Islet of Langerhans (tissue), 1 donor: ENCODE data around the gene CMTR1.
"Not testable (repeated sequence)": the region's sequence is repeated elsewhere in the genome, so short reads cannot be mapped to it uniquely, and the experiment has no call there.

ENCODE experiments used
- FAIRE-seq: peaks from one replicate; lab custom pipeline; 2011; peaks lifted over from hg19 to GRCh38; lab: Jason Lieb, UNC

The CMTR1 gene, protein sequence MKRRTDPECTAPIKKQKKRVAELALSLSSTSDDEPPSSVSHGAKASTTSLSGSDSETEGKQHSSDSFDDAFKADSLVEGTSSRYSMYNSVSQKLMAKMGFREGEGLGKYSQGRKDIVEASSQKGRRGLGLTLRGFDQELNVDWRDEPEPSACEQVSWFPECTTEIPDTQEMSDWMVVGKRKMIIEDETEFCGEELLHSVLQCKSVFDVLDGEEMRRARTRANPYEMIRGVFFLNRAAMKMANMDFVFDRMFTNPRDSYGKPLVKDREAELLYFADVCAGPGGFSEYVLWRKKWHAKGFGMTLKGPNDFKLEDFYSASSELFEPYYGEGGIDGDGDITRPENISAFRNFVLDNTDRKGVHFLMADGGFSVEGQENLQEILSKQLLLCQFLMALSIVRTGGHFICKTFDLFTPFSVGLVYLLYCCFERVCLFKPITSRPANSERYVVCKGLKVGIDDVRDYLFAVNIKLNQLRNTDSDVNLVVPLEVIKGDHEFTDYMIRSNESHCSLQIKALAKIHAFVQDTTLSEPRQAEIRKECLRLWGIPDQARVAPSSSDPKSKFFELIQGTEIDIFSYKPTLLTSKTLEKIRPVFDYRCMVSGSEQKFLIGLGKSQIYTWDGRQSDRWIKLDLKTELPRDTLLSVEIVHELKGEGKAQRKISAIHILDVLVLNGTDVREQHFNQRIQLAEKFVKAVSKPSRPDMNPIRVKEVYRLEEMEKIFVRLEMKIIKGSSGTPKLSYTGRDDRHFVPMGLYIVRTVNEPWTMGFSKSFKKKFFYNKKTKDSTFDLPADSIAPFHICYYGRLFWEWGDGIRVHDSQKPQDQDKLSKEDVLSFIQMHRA

DNA sequence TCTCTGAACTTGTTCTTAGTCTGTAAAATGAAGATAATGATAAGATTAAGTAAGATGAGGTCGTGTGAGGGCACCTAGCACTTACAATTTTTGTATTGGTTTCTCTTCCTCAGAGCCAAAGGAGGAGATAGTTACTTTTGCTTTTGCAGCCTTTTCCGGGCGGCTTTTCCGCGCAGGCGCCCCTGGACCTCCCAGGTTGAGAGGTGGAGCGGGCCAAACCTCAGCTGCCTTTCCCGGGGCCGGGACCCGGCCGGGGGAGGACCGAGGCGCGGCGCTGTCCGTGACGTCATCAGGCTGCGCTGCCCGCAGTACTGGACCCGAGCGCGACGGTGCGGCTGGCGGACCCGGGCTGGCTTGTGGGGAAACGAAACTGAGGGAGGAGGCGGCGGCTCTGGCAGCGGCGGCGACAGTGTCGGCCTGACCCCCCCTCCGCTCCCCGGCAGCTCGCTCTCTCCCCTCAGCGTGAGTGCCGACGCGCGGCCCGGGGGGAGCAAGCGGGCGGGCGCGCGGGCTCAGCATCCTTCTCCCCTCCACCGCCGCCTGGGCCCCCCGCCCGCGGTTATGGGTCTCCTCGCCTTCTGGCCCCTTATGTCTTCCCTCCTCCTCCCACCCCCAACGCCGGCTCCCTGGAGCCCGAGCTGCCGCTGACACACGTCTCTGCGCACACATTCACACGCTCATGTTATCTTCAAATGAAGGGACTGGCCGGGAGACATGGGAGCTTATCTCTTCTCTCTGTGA, at the start of gene CMTR1:
TSS of gene CMTR1 (plus strand) at position 306 of the 741 bp plus-strand sequence. CDS start 2,409 bp downstream, outside the sequence.
- no peak for FAIRE-seq

DNA sequence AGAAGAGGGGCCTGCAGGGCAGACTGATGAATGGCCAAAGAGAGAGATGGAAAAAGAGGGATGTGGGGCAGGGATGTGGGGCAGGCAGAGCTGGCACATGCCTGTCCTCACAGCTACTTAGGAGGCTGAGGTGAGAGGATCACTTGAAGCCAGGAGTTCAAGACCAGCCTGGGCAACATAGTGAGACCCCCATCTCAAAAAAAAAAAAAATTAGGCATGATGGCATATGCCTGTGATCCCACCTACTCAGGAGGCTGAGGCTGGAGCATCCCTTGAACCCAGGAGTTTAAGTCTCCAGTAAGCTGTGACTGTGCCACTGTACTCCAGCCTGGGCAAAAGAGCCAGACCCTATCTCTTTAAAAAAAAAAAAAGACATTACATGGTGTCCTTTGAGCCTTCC, 44.4 kb upstream of the CMTR1 start:
- FAIRE-seq, result no peak

DNA sequence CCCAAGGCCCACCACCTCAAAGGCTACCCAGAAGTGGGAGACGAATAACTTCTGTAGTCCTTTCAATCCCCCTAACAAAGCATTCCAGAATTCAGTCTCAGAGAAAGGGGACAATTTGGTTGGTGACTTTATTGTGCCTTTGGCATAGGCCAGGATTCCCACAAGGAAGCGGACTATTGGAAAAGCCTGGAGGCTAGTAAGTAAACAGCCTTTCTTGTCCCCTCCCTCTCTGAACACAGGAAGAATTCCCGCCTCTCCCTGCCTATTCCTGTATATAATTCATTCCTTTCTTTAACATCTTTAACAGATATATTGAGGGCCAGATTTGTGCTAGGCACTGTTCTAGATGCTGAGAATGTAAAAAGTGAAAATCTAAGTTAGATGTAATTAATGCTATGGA, 43.2 kb upstream of the CMTR1 start:
- FAIRE-seq, result no peak

DNA sequence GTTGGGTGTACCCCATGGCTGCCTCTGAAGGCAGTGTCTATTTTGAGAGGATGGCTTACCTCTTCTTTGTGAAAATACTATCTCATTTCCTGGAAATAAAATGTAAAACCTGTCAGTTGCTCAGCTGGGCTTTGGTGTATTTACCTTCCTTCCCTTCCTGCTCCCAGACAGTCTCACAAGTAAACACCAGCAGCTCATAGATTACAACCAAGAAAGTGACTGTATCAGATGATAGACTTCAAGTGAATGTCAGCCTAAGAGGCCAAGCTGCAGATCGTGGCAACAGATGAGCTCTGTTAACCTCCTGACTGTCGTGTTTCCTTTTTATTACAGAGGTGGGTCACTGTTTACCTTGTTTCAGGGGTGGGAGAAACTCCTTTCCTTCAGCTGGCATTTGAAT, 41.9 kb upstream of the CMTR1 start:
- no peak for FAIRE-seq

DNA sequence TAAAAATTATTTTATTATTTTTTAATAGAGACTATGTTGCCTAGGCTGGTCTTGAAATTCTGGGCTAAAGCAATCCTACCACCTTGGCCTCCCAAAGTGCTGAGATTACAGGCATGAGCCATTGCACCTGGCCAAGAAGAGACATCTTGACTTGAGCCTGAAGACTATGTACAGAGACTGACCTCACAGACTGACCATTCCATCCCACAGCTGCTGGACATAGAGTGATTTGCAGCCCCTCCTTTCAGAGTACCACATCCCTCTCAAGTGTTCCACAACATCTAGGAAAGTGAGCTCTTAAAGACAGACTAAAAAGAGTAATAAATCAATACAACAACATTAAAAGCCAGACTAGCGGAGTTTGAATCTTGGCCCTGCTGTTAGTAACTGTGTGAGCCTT, 40.2 kb upstream of the CMTR1 start:
- FAIRE-seq, result no peak

DNA sequence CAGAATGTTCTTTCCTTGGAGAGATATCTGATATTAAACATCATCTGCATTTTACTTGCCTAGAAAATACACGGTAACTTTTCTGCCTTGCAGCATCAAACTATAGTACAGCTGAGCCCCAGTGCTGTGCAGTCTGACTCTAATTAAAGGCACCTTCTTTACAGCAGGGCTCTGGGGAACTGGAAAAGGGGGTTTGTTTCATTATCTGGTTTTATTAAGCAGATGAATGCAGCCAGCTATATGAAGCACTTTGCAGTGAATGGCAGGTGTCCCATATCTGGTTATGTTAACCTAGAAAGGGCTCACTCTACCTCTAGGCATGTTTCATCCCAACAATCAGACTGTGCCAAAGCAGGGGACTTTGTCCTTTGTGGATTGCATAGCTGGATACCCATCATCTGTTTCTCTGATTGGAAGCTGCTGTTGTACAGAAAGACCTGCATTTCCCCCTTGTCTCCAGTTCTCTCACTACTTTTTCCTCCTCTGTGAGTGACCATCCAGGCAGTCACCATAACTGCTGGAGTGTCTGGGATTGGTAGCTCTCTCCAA, 39.6 kb upstream of the CMTR1 start:
- FAIRE-seq, result no peak

DNA sequence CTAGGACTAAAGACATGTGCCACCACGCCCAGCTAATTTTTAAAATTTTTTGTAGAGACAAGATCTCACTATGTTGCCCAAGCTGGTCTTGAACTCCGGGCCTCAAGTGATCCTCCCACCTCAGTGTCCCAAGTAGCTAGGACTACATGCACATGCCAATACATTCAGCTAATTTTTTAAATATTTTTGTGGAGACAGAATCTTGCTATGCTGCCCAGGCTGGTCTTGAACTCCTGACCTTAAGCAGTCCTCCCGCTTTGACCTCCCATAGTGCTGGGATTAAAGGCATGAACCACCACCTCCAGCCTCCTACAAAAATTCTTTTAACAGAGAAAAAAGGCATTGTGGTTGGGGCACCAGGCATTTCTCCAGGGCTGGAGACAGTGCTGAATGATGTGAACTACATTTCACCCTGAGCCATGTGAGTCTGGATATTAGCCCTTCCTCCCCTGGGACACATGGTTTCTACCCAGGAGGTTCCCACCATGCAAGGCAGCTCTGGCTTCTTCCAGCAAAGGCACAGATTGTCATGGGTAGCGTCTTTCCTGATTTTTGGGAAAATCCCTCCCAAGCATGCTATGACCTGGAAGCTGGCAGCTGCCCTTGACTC, 36.3 kb upstream of the CMTR1 start:
- no peak for FAIRE-seq

DNA sequence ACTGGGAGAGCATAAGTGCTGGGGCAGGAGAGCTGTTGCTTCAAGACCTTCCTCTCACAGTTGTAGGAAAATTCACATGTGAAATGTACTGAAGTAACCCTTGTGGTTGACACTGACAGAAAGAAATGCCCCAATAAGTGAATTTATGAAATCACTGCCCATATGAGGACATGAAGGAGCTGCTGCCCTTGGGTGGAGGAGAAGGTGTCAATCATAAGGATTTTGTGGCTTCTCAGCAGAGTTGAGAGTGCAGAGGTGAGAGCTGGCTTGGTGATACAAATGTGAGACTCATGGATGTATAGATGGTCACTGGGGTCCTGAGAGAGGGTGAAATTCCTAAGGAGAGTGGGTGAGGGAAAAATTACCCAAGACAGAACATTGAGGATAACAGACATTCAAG, 33.9 kb upstream of the CMTR1 start:
- FAIRE-seq, result no peak

DNA sequence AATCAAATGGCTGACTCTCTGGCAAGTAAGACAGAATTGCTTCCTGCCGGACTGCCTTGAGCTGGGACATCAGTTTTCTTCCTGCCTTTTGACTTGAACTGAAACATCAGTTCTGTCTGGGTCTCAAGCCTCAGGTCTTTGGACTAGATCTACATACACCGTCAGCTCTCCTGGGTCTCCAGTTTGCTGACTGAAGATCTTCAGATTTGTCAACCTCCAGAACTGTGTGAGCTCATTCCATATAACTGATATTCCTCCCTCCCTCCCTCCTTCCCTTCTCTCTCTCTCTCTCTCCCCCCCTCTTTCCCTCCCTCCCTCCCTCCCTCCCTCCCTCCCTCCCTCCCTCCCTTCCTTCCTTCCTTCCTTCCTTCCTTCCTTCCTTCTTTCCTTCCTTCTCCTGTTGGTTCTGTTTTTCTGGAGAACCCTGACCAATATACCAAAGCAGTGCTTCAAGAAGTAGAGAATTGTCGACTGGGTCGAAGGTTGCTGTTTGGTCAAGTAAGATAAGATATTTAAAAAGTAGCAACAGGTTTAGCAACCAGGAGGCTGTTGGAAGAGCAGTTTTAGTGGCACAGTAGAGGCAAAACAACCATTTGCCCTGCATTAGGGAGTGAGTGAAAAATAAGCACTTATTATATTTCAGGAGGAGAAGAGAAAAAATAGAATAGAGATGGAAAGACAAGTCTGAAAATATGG, 33.1 kb upstream of the CMTR1 start:
- FAIRE-seq, result no peak

DNA sequence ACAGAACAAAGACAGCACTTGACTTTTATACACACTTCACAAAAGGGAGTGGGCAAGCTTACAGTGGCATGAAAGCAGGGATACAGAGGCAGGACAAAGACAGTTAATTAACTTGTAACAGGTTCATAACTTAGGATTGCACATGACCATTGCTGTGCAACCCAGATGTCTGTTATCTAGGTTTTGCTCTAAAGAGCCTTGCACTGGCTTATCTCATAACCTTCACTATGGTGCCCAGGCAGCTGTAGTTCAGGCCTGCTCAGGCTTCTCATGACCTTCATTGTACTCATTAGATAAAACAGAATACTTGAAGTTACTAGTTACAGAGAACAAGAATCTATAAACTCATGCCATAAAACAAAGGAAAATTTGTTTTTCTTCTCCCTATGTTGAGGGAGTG, 31.4 kb upstream of the CMTR1 start:
- FAIRE-seq, result not testable (repeated sequence)

DNA sequence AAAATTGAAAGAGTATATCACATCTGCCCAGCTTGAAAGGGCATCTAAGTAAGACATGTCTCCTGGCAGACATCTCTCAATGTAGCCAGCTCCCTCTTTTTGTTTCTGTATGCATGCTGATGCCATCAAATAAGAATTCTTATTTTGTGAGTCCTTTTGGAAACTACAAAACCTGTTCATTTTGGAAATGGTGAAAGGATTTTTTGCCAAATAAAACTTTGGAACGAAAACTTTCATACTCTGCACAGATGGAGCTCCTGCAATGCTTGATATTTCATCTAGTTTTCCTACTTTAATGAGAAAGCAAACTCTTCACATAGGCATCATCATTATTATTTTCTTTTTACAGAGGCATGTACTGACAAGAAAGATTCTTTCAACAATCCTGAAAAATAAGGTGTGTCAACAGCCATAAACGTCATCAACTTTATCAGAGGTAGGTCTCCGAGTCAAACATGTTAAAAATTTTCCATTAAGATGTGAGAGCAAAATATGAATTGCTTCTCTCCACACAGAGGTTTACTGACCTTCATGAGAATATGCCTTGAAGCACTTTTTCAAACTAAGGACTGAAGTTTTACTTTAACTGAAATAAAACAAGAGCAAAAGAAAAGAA, 26.2 kb upstream of the CMTR1 start:
- FAIRE-seq, result no peak

DNA sequence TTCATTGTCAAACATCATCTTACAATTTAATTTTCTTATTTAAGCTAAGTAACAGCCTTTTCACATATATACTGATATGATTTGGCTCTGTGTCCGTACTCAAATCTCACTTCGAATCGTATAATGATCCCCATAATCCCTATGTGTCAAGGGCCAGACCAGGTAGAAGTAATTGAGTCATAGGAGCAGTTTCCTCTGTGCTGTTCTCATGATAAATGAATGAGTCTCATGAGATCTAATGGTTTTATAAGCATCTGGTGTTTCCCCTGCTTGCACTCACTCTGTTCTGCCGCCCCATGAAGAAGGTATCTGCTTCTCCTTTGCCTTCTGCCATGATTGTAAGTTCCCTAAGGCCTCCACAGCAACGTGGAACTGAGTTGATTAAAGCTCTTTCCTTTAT, 25.1 kb upstream of the CMTR1 start:
- FAIRE-seq, result no peak

DNA sequence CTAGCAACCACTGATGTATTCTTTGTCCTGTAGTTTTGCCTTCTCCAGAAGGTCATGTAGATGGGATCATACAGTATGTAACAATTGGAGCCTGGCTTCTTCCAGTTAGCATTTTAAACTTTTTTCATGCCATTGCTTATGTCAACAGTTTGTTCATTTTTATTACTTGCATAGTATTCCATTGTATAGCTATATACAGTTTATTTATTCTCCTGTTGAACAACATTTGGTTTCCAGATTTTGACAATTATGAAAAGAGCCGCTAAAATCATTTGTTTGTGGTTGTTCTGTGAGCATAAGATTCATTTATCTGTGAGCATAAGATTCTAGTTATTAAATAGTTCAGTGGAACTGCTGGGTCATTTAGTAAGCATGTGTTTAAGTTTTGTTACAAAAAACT, 23.5 kb upstream of the CMTR1 start:
- no peak for FAIRE-seq

DNA sequence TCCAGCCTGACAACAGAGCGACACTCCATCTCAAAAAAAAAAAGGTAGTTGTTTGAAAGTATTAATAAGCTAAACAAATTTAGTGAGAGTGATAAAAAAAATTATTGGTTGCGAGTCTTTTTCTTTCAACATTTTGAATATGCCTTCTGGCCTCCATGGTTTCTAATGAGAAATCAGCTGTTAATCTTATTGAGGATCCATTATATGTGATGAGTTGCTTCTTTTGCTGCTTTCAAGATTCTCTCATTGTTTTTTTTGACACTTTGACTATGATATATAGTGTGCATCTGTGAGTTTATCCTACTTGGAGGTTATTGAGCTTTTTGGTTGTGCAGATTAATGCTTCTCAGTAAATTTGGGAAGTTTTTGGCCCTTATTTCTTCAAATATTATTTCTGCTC, 15.6 kb upstream of the CMTR1 start:
- FAIRE-seq, result no peak

DNA sequence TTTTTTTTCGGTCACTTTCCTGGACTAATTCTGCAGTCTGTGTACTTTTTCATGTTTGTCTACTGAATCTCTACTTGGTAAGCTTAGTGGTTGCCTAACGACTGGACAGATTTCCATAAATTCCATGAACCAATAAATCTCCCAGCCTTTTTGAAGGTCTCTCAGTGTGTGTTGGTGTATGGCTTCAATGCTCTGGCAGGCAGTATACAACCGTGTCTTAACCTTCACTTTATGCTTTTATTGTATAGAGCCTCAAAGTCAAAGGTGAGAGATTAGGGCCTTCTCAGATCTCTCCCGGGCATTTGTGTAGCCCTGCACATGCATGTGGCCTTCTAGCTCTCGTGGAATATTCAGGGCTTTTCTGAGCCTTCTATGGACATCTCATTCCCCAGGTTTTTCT, 14.3 kb upstream of the CMTR1 start:
- FAIRE-seq, result no peak

DNA sequence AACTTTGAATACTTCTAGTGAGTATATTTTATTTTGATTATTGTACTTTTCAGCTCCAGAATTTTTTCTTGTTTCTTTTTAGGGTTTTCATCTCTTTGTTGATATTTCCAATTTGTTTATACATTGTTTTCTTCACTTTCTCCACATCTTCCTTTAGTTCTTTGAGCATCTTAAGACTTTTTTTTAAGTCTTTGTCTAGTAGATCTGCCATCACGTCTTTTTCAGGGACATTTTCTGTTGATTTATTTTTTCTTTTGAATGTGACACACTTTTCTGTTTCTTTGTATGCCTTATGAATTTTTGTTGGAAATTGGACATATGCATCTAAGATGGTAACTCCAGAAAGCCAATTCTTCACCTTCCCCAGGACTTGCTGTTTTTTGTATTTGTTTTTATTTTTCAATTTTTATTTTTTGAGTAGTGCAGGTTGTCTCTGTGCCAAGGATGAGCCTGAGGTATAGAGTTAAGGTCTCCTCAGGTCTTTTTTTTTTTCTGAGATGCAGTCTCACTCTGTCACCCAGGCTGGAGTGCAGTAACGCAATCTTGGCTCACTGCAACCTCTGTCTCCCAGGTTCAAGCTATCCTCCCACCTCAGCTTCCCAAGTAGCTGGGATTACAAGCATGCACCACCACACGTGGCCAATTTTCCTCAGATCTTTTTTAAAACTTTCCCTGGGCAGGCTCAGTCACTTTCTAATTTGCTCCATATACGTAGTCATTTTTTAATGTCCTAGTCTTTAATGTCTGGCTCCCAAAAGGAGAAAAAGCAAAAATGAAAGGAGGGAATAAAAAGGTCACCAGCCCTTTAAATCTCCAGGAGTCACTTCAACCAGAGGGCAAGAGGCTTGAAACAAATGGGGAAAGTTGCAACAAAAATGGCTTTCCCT, 6.7 kb upstream of the CMTR1 start:
- FAIRE-seq, result no peak

DNA sequence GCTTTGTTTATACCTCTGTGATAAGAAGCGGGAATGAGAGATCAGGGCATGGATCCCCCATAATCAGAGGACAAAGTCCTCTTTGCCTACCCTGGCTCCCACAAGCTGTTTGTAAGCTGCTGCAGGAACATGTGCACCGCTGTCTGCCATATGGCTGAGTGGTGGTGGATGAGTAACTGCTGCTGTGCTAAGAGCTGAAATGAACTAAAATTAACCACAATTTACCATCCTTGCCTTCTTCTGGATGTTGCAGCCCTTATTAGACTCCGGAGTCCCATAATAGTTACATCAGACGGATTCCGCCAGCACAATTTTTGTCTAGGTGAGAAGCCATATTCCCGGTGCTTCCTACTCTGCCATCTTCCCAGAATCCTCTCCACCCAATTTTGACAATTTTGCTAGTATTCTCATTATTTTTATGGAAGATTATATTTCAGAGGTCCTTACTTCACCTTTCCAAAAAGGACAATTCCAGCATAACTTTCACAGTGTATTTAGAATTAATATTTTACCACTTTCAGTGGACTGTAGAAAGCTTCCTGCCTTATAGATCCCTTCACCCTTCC, 6.0 kb upstream of the CMTR1 start:
- no peak for FAIRE-seq

DNA sequence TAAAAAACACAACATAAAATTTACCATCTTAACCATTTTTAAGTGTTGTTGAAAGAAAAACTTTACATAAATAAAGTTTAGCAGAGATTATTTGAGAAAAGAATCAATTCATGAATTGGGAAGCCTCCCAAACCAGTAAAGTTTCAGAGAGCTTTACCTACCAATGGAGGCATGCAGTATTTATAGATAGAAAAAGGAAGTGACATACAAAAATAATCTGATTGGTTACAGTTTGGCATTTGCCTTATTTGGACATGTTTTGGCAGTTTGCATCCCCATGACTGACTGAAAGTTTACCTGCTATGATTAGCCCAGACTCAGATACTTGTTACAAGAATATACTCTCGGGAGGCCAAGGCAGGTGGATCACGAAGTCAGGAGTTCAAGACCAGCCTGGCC, 3.7 kb upstream of the CMTR1 start:
- no peak for FAIRE-seq

DNA sequence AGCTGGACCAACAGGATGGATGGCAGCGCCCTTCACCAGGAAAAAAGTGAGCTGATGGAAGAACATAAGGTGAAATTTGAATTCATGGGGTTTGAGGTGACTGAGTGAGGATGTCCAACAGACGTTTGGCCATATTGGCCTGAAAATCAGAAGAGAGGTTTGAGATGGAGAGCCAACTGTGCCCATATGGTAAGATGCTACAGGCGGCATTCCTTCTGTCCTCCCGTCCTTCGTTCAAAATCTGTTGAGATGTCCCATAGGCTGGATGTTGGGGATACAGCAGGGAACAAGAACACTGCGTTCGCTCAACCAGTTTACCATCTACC, 468 bp upstream of the CMTR1 start:
- no peak for FAIRE-seq
